ENCODE measurements around the gene CIAO3.

- TF ChIP-seq POLR2A (IDR thresholded peaks at IDR 0.05) (no peak), CTCF (IDR thresholded peaks at IDR 0.05) (no peak)
Measured at GRCh38 chr16:783404-784161, 42.8 kb upstream of the CIAO3 start.

Measured in testis (tissue), 2 donors.